K562 (cell line): ENCODE measurements around the gene TIMM17B. TPM values are rescaled to one million over a fixed set of nuclear protein-coding genes. Genes with fewer than 3 reads are reported as not detected.

ENCODE experiments used
- ETV5 ChIP-seq: sonication (generic); formaldehyde crosslinking; IDR thresholded peaks from 2 replicates; pipeline ENCODE4 v1.4.0; 2020; ENCODE audit warnings: low read depth, mild to moderate bottlenecking, missing genetic modification reagents
- NRF1 ChIP-seq, 2 experiments: fragments of 450-650 bp; IDR thresholded peaks in 1 of 2; conservative IDR thresholded peaks in 1 of 2; 2 replicates each; pipeline ENCODE4 v1.6.1; 2014; ENCODE audit warnings: mild to moderate bottlenecking in 2 of 2
- PCBP2 ChIP-seq: fragments of 200-400 bp; formaldehyde crosslinking; IDR thresholded peaks from 2 replicates; pipeline ENCODE4 v1.6.1; 2018; ENCODE audit warnings: low read length, low read depth, mild to moderate bottlenecking, moderate library complexity; ENCODE audit not compliant: poor library complexity, severe bottlenecking
- RBM14 ChIP-seq: fragments of 200-400 bp; formaldehyde crosslinking; IDR thresholded peaks from 2 replicates; pipeline ENCODE4 v1.6.1; 2018; ENCODE audit warnings: low read depth, mild to moderate bottlenecking, low read length, moderate library complexity, borderline replicate concordance; ENCODE audit not compliant: insufficient read depth
- polyA plus RNA-seq, 8 experiments: library from polyadenylated mRNA; depleted of rRNA in 4 of 8; stranded (reverse) in 5 of 8; unstranded in 3 of 8; fragments of >200 nt; fragmentation: Nextera tagmentation in 2 of 8; fragmentation: Illumina TruSeq in 1 of 8; extraction: Ambion mirVana in 2 of 8; extraction: Trizol in 1 of 8; gene quantifications; 2 replicates each; pipeline versions ENCODE4 v1.2.1 to v1.2.3, GENCODE V29; 2011 to 2014; ENCODE audit warnings: inconsistent platforms in 1 of 8, missing spikeins in 1 of 8
- total RNA-seq, 7 experiments: library from RNA; depleted of rRNA in 6 of 7; stranded (reverse); fragments of >200 nt in 6 of 7; fragmentation: Illumina TruSeq in 2 of 7; extraction: Trizol in 2 of 7; gene quantifications; 2 replicates each; pipeline versions ENCODE4 v1.2.1 to v1.2.3, GENCODE V29; 2011 to 2021; ENCODE audit warnings: low replicate concordance in 1 of 7
- TF ChIP-seq, protein P1 (sequence below): fragments of 450-650 bp; IDR thresholded peaks from 2 replicates; pipeline ENCODE4 v1.6.1; 2016; ENCODE audit warnings: mild to moderate bottlenecking, moderate library complexity
- TF ChIP-seq, protein P2 (sequence below): fragments of 450-650 bp; formaldehyde crosslinking; IDR thresholded peaks from 2 replicates; pipeline ENCODE4 v1.4.0; 2022; ENCODE audit warnings: mild to moderate bottlenecking, moderate library complexity
- TF ChIP-seq, protein P3 (sequence below): fragments of 250-450 bp; sonication (Bioruptor Pico); IDR thresholded peaks from 2 replicates; pipeline ENCODE4 v1.4.0; 2020; ENCODE audit warnings: mild to moderate bottlenecking
- TF ChIP-seq, protein P4 (sequence below): sonication (generic); formaldehyde crosslinking; IDR thresholded peaks from 2 replicates; pipeline ENCODE4 v1.8.1; 2023; ENCODE audit warnings: mild to moderate bottlenecking, missing genetic modification reagents

TIMM17B gene
- total and polyA plus RNA-seq, 9 of the 15 experiments (the other 6 are each of a cell fraction or from before 2014, with no cell fraction given): 9.9 to 184 (median 115) TPM

DNA sequence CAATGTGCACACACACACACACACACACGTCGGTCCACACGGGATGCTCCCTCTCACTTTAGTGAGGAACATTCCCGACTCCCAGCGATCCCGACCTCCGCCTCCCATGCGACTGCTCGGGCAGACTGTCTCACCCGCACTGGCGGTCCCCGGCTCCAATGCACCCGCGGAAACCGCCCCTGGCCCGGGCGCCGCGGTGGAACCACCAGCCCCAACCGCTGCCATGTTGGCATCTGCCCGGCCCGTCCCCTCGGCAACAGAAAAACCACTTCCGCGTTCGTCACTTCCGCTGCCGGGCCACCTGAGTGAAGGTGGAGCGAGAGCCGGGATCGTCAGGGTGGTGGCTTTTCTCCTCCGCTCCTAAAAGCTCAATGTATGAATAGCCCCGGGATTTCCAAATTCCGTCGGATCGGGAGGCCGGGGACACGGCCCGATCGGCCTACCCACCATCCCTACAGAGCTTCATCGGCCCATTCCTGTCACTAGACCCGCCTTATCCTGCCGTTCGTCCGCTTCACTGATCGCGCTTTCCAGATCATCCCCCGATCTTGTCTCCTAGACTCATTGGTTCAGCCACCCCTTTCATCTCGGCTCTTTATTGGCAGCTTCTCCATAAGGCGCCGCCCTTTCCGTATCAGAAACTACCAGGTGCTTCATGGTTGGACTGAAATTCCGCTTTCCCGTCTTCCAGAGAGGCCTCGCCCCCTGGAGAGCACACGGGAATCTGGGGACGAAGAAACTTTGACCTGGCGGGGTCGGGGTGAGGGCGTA, 14.0 kb upstream of the TIMM17B start, which contains the start of gene SLC35A2 (continued):
- TF ChIP-seq, protein P1, sequence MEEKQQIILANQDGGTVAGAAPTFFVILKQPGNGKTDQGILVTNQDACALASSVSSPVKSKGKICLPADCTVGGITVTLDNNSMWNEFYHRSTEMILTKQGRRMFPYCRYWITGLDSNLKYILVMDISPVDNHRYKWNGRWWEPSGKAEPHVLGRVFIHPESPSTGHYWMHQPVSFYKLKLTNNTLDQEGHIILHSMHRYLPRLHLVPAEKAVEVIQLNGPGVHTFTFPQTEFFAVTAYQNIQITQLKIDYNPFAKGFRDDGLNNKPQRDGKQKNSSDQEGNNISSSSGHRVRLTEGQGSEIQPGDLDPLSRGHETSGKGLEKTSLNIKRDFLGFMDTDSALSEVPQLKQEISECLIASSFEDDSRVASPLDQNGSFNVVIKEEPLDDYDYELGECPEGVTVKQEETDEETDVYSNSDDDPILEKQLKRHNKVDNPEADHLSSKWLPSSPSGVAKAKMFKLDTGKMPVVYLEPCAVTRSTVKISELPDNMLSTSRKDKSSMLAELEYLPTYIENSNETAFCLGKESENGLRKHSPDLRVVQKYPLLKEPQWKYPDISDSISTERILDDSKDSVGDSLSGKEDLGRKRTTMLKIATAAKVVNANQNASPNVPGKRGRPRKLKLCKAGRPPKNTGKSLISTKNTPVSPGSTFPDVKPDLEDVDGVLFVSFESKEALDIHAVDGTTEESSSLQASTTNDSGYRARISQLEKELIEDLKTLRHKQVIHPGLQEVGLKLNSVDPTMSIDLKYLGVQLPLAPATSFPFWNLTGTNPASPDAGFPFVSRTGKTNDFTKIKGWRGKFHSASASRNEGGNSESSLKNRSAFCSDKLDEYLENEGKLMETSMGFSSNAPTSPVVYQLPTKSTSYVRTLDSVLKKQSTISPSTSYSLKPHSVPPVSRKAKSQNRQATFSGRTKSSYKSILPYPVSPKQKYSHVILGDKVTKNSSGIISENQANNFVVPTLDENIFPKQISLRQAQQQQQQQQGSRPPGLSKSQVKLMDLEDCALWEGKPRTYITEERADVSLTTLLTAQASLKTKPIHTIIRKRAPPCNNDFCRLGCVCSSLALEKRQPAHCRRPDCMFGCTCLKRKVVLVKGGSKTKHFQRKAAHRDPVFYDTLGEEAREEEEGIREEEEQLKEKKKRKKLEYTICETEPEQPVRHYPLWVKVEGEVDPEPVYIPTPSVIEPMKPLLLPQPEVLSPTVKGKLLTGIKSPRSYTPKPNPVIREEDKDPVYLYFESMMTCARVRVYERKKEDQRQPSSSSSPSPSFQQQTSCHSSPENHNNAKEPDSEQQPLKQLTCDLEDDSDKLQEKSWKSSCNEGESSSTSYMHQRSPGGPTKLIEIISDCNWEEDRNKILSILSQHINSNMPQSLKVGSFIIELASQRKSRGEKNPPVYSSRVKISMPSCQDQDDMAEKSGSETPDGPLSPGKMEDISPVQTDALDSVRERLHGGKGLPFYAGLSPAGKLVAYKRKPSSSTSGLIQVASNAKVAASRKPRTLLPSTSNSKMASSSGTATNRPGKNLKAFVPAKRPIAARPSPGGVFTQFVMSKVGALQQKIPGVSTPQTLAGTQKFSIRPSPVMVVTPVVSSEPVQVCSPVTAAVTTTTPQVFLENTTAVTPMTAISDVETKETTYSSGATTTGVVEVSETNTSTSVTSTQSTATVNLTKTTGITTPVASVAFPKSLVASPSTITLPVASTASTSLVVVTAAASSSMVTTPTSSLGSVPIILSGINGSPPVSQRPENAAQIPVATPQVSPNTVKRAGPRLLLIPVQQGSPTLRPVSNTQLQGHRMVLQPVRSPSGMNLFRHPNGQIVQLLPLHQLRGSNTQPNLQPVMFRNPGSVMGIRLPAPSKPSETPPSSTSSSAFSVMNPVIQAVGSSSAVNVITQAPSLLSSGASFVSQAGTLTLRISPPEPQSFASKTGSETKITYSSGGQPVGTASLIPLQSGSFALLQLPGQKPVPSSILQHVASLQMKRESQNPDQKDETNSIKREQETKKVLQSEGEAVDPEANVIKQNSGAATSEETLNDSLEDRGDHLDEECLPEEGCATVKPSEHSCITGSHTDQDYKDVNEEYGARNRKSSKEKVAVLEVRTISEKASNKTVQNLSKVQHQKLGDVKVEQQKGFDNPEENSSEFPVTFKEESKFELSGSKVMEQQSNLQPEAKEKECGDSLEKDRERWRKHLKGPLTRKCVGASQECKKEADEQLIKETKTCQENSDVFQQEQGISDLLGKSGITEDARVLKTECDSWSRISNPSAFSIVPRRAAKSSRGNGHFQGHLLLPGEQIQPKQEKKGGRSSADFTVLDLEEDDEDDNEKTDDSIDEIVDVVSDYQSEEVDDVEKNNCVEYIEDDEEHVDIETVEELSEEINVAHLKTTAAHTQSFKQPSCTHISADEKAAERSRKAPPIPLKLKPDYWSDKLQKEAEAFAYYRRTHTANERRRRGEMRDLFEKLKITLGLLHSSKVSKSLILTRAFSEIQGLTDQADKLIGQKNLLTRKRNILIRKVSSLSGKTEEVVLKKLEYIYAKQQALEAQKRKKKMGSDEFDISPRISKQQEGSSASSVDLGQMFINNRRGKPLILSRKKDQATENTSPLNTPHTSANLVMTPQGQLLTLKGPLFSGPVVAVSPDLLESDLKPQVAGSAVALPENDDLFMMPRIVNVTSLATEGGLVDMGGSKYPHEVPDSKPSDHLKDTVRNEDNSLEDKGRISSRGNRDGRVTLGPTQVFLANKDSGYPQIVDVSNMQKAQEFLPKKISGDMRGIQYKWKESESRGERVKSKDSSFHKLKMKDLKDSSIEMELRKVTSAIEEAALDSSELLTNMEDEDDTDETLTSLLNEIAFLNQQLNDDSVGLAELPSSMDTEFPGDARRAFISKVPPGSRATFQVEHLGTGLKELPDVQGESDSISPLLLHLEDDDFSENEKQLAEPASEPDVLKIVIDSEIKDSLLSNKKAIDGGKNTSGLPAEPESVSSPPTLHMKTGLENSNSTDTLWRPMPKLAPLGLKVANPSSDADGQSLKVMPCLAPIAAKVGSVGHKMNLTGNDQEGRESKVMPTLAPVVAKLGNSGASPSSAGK: no peak
- TF ChIP-seq ETV5 (peak; percentile 90), RBM14 (no peak), NRF1 (conservative IDR thresholded peaks at IDR 0.05 in 1 of 2, IDR thresholded peaks at IDR 0.05 in 1 of 2) (0 out of 4 replicates have a peak, but pooled peaks of 1 of the 2 experiments have one; percentile 8), PCBP2 (no peak)
- TF ChIP-seq, protein P2, sequence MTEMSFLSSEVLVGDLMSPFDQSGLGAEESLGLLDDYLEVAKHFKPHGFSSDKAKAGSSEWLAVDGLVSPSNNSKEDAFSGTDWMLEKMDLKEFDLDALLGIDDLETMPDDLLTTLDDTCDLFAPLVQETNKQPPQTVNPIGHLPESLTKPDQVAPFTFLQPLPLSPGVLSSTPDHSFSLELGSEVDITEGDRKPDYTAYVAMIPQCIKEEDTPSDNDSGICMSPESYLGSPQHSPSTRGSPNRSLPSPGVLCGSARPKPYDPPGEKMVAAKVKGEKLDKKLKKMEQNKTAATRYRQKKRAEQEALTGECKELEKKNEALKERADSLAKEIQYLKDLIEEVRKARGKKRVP (CRISPR knock-in tag): peak; percentile 10; the same call in 1 of the 2 replicates
- TF ChIP-seq, protein P3, sequence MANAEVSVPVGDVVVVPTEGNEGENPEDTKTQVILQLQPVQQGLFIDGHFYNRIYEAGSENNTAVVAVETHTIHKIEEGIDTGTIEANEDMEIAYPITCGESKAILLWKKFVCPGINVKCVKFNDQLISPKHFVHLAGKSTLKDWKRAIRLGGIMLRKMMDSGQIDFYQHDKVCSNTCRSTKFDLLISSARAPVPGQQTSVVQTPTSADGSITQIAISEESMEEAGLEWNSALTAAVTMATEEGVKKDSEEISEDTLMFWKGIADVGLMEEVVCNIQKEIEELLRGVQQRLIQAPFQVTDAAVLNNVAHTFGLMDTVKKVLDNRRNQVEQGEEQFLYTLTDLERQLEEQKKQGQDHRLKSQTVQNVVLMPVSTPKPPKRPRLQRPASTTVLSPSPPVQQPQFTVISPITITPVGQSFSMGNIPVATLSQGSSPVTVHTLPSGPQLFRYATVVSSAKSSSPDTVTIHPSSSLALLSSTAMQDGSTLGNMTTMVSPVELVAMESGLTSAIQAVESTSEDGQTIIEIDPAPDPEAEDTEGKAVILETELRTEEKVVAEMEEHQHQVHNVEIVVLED (CRISPR knock-in tag): no peak
- TF ChIP-seq, protein P4, sequence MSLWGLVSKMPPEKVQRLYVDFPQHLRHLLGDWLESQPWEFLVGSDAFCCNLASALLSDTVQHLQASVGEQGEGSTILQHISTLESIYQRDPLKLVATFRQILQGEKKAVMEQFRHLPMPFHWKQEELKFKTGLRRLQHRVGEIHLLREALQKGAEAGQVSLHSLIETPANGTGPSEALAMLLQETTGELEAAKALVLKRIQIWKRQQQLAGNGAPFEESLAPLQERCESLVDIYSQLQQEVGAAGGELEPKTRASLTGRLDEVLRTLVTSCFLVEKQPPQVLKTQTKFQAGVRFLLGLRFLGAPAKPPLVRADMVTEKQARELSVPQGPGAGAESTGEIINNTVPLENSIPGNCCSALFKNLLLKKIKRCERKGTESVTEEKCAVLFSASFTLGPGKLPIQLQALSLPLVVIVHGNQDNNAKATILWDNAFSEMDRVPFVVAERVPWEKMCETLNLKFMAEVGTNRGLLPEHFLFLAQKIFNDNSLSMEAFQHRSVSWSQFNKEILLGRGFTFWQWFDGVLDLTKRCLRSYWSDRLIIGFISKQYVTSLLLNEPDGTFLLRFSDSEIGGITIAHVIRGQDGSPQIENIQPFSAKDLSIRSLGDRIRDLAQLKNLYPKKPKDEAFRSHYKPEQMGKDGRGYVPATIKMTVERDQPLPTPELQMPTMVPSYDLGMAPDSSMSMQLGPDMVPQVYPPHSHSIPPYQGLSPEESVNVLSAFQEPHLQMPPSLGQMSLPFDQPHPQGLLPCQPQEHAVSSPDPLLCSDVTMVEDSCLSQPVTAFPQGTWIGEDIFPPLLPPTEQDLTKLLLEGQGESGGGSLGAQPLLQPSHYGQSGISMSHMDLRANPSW (CRISPR knock-in tag): no peak
